HepG2 (cell line): Measurements from ENCODE around the gene EPSTI1.

ENCODE experiments used
- POLR2A ChIP-seq, 2 experiments: IDR thresholded peaks; 2 replicates each; pipeline ENCODE4 v1.6.1; 2011; ENCODE audit warnings: low read depth in 2 of 2, low read length in 2 of 2, mild to moderate bottlenecking in 1 of 2, moderate library complexity in 1 of 2; ENCODE audit not compliant: insufficient read depth in 1 of 2
- RERE ChIP-seq: IDR thresholded peaks from 2 replicates; pipeline ENCODE4 v1.6.1; 2016; ENCODE audit warnings: low read depth, missing genetic modification reagents, missing compliant biosample characterization
- REST ChIP-seq, 2 experiments: IDR thresholded peaks; 2 replicates each; pipeline ENCODE4 v1.6.1; 2011 to 2012; ENCODE audit warnings: low read length in 2 of 2, borderline replicate concordance in 1 of 2, low read depth in 1 of 2, mild to moderate bottlenecking in 1 of 2, moderate library complexity in 1 of 2
- ZNF235 ChIP-seq: sonication (generic); formaldehyde crosslinking; IDR thresholded peaks from 2 replicates; pipeline ENCODE4 v1.8.1; 2023; ENCODE audit warnings: mild to moderate bottlenecking, missing genetic modification reagents, borderline replicate concordance
- ZNF3 ChIP-seq: IDR thresholded peaks from 2 replicates; pipeline ENCODE4 v1.7.0; 2017; ENCODE audit warnings: inconsistent platforms
- ZNF317 ChIP-seq: sonication (generic); formaldehyde crosslinking; IDR thresholded peaks from 2 replicates; pipeline ENCODE4 v1.5.0; 2020; ENCODE audit warnings: mild to moderate bottlenecking, missing genetic modification reagents

- TF ChIP-seq REST (IDR thresholded peaks at IDR 0.05; ENCODE audit: borderline replicate concordance in 1 of 2, low read depth in 1 of 2, low read length in 2 of 2) (no peak), POLR2A (IDR thresholded peaks at IDR 0.05; ENCODE audit: insufficient read depth in 1 of 2, low read depth in 2 of 2, low read length in 2 of 2) (no peak), RERE (CRISPR knock-in tag) (no peak), ZNF317 (CRISPR knock-in tag) (no peak), ZNF235 (CRISPR knock-in tag) (no peak), ZNF3 (no peak)
Measured at GRCh38 chr13:42855410-42855809, 136.6 kb downstream of the EPSTI1 start.
